PFSK-1 (cell line): Measurements from ENCODE around the gene PCP4L1.

Source experiments
- POLR2AphosphoS5 ChIP-seq: IDR thresholded peaks from 2 replicates; pipeline ENCODE4 v1.6.1; 2012; ENCODE audit warnings: low read depth, mild to moderate bottlenecking, control low read depth, low read length, moderate library complexity
- REST ChIP-seq, 2 experiments: IDR thresholded peaks; 2 replicates each; pipeline versions ENCODE4 v1.6.1 to v1.8.0; 2011 to 2012; ENCODE audit warnings: low read depth in 2 of 2, low read length in 2 of 2, control low read depth in 1 of 2, inconsistent platforms in 1 of 2, mild to moderate bottlenecking in 1 of 2, moderate library complexity in 1 of 2; ENCODE audit not compliant: insufficient read depth in 1 of 2
- TAF1 ChIP-seq: IDR thresholded peaks from 2 replicates; pipeline ENCODE4 v1.6.1; 2012; ENCODE audit warnings: low read length, control low read depth, borderline replicate concordance; ENCODE audit not compliant: insufficient read depth

- TF ChIP-seq POLR2AphosphoS5 (peak; percentile 100), TAF1 (peak; percentile 96), REST (IDR thresholded peaks at IDR 0.05; ENCODE audit: insufficient read depth in 1 of 2, low read depth in 2 of 2, low read length in 2 of 2) (peak in 1 of 2 experiments; percentile 60; a peak in 1 of 4 replicates)
These were observed 55.8 kb downstream of the PCP4L1 start, which contains the start of gene SDHC for GRCh38 chr1:161314201-161314981.
